Smooth muscle cell of the brain vasculature (primary cell): ENCODE results near the gene RPGR.

Source experiments
- DNase-seq: peaks from one replicate; pipeline ENCODE4 v3.0.0-alpha.2; 2012; ENCODE audit warnings: low read depth, low spot score

RPGR gene

GRCh38 chrX:38262715-38263620, 64.3 kb downstream of the RPGR start:
- DNase-seq = no peak

- no peak for DNase-seq
Observed at GRCh38 chrX:38260231-38260630, 67.1 kb downstream of the RPGR start.

- DNase-seq = no peak
Observed at GRCh38 chrX:38256019-38256418, 71.3 kb downstream of the RPGR start.

GRCh38 chrX:38249965-38250364, 77.3 kb downstream of the RPGR start:
- DNase-seq = no peak

- DNase-seq = no peak
Observed at GRCh38 chrX:38247051-38247450, 80.3 kb downstream of the RPGR start.

GRCh38 chrX:38240541-38240940, 86.8 kb downstream of the RPGR start:
- no peak for DNase-seq

GRCh38 chrX:38236901-38237615, 90.3 kb downstream of the RPGR start:
- no peak for DNase-seq

GRCh38 chrX:38233891-38234667, 93.2 kb downstream of the RPGR start:
- no peak for DNase-seq

- DNase-seq = no peak
Observed at GRCh38 chrX:38232079-38232686, 95.1 kb downstream of the RPGR start.

- no peak for DNase-seq
Observed at GRCh38 chrX:38225093-38225492, 102.2 kb downstream of the RPGR start.

GRCh38 chrX:38224160-38224559, 103.1 kb downstream of the RPGR start:
- no peak for DNase-seq

GRCh38 chrX:38221391-38221929, 105.8 kb downstream of the RPGR start:
- DNase-seq = no peak

GRCh38 chrX:38220415-38221390, 106.6 kb downstream of the RPGR start, which contains the start of gene SRPX:
SRPX (minus strand) TSS chrX:38220871; CDS start chrX:38220792, 79 bp downstream.
- no peak for DNase-seq

GRCh38 chrX:38220024-38220414, 107.3 kb downstream of the RPGR start:
- DNase-seq = no peak
